Measurements from ENCODE around the gene PXMP2. TPM values are rescaled to one million over a fixed set of nuclear protein-coding genes. Genes with fewer than 3 reads are reported as not detected.

Gene PXMP2
- total and polyA plus RNA-seq, 2 of the 8 experiments (the other 6 are each of a cell fraction or from before 2014, with no cell fraction given) = 13.8 to 15.1 TPM

GRCh38 chr12:132730353-132730752 is 43.0 kb downstream of the PXMP2 start (continued):
- TF ChIP-seq CTBP2 (IDR thresholded peaks at IDR 0.05; ENCODE audit: borderline replicate concordance, insufficient read depth, insufficient read length, low read length) (no peak), ATF3 (IDR thresholded peaks at IDR 0.05; ENCODE audit: insufficient read depth, low read depth, low read length) (no peak), CHD7 (IDR thresholded peaks at IDR 0.05; ENCODE audit: insufficient replicate concordance, low read length) (no peak)
